HG02970 (cell line): ENCODE measurements around the gene PDIA6.

Source experiments
- ATAC-seq: cut with Tn5 transposase; IDR thresholded peaks from one replicate; pipeline ENCODE4 v1.9.1; 2021; ENCODE audit warnings: mild to moderate bottlenecking, moderate library complexity, moderate number of reproducible peaks; ENCODE audit not compliant: unreplicated experiment, low FRiP score

PDIA6 gene

DNA sequence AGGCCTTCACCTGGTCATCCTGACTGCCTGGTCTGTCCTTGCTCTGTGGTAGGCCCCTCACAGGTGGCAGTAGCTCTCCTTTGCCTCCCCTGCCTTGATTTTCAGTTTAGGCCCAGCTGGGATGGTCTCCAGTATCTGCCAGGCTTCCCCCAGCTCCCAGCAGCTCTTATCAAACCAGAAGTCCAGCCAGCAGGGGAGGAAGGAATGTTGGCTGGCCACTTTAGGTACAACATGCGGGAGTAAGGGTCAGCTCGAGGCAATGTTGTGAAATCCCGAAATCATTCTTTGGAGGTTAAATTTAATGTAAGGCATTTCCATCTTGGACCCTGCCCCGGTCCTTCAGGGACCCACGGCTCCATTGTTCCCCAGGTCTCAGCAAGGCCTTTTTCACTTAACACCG, 74.4 kb downstream of the PDIA6 start:
- ATAC-seq: no peak

GRCh38 chr2:10733980-10734379, 78.6 kb downstream of the PDIA6 start:
- ATAC-seq: no peak

DNA sequence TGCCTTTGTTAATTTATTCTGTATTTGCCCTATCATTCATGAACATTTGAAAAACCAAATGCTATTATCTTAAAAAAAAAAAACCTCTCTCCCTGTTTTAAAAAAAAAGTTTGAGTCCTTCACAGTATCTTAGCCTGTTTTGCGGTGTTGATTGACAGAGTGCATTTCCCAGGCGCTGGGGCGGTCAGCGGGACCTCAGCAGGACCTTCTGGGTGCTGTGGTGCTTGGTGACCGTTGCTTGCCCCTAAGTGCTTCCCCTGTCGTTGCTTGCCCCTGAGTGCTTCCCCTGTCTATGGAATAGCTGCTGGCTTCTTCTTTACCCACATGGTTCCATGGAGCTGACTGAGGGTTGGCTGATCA, 79.0 kb downstream of the PDIA6 start:
- ATAC-seq: no peak
